ENCODE data around the gene PDE6A. TPM values are rescaled to one million over a fixed set of nuclear protein-coding genes. Genes with fewer than 3 reads are reported as not detected.

Gene PDE6A
- total RNA-seq, 1 donor from 2014 or later = not detected

DNA sequence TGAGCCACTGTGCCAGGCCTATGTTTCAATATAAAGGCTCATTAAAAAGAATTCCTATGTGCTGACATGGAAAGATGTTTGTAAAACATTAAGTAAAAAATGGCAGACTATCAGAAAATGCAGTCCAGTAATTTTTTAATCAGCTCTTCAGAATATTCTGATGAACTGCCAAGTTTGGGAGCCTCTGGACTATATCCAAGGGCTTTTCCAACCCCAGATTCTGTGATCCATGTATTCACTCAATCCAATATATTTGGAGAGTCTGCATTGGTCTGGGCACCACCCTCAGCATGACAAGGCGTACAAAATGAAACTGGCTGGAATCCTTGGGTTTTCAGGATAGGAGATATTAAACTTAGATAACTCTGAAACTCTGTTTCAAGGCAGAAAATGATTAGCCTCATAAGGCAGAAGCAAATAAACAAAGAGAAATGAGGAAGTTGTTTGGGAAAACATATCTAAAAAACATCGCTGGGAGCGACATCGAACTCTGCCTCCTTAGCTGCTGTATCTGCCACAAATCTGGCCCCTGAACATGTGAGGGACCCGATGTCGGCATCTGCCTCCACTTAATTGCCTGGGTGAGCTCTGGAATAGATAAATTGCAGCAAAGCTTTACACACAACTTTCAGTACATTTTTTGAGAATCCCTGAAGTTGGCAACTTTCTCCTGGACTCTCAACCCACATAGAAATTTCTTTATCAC is 14.4 kb downstream of the PDE6A start:
- DNase-seq = no peak

DNA sequence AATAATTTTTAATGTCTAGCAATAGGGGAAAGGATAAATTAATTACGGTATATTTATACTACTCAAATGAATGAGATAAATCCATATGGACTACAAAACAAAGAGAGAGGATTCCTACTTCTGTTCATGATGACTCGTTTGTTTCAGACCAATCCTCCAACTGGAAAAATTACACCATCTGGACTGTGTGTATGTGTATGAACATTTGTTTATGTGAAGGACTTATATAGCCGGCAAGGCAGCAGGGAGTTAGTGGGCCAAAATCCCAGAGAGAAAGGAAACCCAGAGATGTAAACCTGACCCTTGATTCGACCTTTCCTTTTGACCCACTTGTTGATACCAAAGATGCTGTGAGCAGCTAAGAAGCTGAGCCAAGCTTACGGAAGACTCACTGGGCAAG is 20.1 kb downstream of the PDE6A start:
- DNase-seq = no peak

GRCh38 chr5:149922950-149923349 is 21.6 kb downstream of the PDE6A start:
- no peak for DNase-seq

DNA sequence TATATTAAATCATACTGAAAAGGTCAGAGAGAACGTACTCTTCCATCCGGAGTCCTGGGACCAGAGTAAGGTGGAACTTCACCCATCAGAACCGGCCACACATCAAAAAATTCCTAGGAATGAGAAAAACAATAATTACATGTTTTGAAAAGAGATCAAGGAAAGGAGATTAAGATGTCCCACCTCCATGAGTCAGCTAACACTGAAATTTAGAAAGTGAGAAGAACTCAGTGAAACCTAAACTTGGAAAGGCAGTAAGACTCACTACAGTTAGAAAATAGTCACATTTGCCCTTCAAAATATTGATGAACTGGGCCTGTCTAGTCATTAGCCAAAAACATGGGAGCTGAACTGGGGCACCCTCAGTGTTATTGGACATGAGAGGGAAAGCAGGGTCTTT is 23.0 kb downstream of the PDE6A start:
- no peak for DNase-seq

DNA sequence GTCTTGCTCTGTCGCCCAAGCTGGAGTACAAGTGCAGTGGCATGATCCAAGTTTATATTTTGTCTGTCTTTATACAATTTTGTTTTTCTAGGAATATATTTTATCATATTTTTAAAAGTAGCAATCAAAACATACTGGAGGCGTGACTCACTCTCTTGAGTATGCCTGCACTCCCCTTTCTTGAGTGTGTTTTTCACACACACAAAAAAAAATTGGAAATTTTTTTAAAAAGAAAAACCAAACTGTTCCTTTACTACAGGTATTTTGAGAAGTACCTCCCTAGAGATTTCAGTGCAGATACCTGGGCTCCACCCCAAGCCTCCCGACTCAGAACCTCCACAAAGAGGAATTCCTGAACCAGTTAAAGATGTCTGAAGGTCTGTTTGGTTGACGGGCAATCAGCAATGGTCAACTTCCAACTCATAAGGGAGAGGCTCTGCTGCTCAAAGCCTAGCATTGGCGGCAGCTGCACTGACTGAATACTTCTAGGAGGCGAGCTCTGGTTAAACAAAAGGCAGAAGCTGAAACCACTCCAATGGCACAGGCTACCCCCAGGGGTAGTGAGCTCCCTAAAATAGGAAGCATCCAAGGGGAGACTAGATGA is 27.4 kb downstream of the PDE6A start:
- no peak for DNase-seq

GRCh38 chr5:149916334-149917072 is 28.1 kb downstream of the PDE6A start:
- no peak for DNase-seq

DNA sequence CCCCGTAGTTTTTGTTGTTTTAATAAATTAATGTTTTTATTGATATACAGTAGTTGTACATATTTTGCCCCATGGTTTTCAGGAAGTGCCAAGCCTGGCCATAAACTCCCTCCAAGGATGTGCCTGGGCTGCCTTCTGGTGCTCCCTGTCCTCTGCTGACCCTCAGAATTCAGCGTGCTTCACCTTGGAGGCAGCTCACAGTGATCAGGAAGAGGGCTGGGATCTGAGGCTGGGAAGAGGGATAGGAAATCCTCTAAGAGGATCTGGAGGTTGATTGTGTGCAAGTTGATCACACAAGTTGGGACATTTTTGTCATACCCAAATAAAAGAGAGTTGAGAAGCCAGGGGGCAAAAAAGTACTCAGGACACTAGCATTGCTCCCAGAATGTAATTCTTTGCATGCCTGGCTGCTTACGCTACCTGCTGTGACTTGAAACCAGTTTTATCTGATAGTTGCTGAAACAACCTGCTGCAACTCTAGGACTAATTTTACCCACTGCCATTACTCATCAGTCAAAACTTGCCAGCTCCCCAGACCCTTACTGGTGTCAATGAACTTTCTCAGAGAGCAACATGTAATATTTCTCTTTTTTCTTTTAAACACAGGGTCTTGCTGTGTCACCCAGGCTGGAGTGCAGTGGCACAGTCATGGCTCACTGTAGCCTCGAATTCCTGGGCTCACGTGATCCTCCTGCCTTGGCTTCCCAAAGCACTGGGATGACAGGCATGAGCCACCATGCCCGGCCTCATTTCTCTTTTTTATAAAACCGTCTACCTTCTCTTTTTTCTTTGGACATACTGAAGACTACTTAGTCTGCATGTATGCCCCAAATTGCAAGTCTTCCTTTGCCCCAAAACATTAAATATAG is 29.0 kb downstream of the PDE6A start:
- no peak for DNase-seq

DNA sequence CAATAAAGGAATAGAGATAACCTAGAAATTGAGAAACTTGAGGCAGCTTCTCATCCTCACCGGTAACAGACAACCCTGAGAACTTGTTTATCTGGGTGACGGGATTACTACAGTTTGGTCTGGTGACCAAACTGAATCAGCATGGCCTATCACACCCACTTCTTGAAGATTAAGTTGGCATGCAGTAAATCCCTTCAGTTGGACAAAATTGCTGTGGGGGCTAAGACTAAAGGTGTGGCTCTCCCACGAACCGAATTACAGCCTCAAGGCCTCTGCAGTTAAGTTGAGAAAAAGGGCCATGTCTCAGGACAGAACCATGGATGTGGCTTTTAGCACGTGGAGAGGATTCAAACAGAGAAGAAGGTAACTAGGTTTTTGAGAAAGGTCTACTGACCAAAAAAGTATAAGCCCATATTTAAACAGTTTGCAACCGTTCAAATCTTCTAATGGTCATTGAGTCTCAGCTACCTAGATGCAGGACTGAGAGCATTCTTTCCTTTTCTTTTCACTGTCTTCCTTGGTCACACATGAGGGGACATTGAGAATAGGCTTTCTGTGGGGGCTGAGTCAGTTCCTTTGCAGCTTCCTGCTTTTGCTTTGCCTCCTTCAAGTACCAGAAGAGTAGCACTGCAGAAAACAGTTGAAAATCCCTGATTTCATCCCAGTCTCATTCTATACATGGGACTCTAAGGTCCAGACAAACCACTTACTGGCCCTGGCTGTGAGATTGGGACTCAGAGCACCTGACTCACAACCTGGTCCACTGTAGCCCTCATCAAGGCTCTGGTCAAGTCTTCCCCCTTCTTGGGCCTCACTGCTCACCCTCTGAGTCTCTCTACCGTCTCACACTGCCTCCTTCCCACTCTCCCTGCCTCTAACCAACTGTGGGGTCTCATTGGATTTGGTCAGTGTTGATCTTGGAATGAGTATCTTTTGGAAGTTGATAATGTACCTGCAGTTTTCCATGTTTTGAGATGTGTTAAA is 30.9 kb downstream of the PDE6A start:
- no peak for DNase-seq

DNA sequence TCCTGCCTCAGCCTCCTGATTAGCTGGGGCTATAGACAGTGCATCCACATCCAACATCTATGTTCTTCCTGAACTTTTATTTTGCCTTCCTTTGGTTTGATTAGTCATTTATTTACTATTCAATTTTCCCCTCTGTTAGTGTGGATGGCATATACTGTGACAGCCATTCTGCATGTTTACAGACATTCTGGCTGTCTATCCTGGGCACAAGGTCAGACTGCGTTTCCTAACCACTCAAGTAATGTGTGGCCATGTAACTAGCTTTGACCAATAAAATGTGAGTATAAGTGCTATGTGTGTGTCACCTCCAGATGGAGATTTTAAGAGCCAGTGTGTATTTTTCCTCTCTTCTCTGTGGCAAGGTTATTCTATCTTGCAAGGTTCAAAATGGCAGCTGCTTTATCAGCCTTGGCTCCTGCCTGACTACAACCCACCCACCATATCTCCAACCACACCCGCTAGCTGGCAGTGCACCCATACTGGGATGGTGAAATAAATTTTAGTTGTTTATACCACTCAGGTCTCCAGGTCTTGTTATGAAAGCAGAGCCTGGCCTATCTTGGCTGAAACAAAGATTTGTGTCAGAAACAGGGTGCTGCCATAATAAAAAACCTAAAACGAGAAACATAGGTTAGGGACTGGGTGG is 32.2 kb downstream of the PDE6A start:
- DNase-seq = no peak

GRCh38 chr5:149911031-149911430 is 33.6 kb downstream of the PDE6A start:
- no peak for DNase-seq

- no peak for DNase-seq
Measured at GRCh38 chr5:149907828-149908227, 36.8 kb downstream of the PDE6A start.

GRCh38 chr5:149904977-149905376 is 39.6 kb downstream of the PDE6A start:
- no peak for DNase-seq

DNA sequence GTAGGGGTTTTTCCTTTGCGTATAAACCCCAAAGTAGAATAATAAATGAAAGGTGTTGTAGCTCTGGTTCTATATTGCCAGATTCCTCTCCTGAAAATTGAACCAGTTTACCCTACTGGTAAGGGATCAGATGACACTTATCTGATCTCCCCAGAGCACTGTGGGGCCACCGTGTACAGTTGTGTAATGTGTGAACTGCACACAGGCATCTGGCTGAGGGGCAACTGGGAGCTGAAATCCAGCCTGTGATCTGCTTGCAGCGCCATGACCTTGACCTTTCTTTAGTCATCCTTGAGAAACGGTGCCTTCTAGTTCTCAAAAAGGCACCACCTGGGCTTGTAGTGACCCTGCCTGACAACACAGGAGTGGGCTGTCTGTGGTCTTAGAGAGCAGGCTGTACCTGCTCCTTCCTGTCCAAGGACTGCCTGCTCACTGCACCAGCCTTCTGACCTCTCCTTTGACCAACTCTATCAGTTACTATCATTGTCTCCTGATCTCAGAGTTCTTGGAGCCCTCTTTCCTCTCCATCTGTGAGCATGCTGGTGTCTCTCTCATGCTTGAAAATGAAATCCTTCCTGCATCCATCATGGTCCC is 40.2 kb downstream of the PDE6A start:
- DNase-seq = no peak

DNA sequence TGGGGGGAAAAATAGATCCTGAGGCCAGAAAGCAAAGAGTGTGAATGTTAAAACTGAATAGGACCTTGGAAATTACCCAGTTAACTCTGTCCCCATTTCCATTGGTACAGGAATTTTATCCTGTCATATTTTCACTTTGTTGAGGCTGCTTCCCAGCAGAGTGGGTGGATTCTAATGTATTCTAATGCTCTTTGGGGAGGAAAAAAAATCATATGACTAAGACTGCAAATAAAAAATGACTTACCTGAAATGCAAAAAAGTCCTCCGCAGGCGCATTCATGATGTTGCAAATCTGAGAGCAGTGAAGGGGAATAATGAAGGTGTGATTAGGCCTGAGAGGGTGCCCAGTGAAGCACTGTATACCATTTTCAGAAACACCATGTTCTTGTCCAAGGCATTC is 41.2 kb downstream of the PDE6A start:
- no peak for DNase-seq

DNA sequence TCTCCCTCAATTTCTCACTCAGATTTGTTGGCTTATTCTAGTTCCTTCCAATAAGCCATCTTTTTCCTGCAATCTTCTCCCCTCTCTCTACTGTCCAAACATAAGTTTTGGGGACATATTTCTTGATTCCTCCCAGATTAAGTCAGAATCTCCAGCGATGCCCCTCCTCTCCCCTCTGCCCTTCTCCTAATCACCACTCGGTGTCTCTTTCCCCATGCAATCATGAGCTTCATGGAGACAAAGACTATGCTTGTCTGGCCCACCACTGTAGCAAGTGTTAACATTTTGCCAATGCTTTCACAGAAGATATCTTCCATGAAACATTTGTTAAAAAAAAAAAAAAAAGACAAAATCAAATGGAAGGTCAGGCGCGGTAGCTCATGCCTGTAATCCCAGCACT is 42.4 kb downstream of the PDE6A start:
- DNase-seq = no peak

DNA sequence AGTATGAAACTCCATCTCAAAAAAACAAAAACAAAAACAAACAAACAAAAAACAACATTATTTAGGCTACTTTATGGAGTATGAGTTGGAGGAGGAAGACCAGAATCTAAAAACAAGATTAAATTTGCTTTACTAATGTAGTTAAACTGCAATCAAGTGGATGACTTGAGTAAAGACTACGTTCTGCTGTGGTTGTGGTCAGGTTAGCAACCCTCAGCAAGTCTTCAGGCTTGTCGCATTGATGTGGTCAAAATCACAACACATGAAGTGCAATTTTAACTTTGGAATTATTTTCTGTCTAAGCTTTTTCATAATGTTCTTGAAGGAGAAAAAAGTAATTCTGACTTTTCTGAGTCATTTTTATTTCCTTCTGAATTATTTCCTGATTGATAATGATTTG is 43.1 kb downstream of the PDE6A start:
- no peak for DNase-seq

DNA sequence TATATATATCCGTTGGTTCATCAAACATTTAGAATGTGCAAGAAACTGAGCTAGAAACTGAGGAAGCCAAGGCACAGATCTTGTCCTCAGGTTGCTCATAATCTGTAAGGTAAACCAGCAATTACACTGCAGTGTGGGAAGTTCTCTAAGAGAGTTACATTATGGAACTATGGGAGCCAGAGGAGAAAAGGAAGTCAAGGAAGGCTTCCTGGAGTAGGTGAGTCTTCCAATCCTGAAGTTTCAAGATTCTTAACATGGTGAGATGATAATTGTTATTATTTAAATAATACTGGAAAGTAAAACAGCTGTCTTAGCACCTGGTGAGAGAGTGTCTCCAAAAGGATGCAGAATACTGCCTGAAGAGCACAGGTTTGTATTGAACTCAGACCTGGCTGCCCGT is 44.2 kb downstream of the PDE6A start:
- no peak for DNase-seq

GRCh38 chr5:149898811-149899210 is 45.8 kb downstream of the PDE6A start:
- no peak for DNase-seq

DNA sequence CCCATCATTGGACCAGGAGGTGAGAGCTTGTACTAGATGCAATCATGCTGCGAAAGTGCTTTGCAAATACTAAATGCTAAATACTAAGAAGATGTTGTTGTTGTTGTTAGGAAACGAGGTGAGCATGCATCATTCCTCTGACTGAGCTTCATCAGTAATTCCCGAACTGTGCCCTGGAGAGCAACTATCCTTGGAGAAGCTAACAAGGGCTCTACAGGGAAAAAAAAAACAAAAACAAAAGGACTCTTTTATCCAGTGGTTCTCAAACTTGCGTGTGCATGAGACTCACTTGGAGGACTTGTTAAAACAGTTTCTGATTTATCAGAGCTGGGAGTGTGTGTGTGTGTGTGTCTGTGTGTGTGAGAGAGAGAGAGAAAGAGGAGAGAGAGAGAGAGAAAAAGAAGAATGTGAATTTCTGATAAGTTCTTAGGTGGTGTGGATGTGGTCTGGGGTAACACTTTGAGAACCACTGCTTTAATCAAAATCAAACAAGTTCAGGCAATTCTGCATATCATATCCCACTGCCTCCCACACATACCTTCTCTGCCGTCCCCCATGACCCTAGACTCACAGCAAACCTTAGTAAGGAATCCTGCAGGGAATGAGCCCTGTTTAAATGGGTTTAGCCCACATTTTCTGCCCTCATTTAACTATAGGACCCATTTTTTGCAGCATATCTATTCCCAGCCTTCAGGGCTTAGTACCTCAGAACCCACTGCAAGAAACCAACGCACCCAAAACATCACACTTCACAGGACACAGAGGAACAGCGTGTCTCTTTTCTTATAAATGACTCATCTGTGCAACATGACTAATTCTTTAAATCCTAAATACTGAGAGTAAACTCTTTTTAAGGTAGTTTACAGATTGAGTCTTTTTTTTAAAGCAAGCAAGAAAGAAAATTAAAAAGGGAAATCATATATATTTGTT is 48.9 kb downstream of the PDE6A start:
- DNase-seq = no peak

All from skin of body (tissue), 2 donors.